K562 (cell line): ENCODE measurements around the gene FILIP1L. TPM values are rescaled to one million over a fixed set of nuclear protein-coding genes. Genes with fewer than 3 reads are reported as not detected.

ENCODE experiments used
- CREM ChIP-seq: IDR thresholded peaks from 2 replicates; pipeline ENCODE4 v1.6.1; 2014; ENCODE audit warnings: antibody characterized with exemption, low read depth
- KLF1 ChIP-seq: fragments of 450-650 bp; IDR thresholded peaks from 2 replicates; pipeline ENCODE4 v1.6.1; 2016; ENCODE audit warnings: missing genetic modification characterization, missing compliant biosample characterization
- LEF1 ChIP-seq: fragments of 450-650 bp; IDR thresholded peaks from 2 replicates; pipeline ENCODE4 v1.6.1; 2016; ENCODE audit warnings: mild to moderate bottlenecking
- MYC ChIP-seq, 2 experiments: fragments of 250-450 bp in 1 of 2; sonication (Bioruptor Pico) in 1 of 2; IDR thresholded peaks; 2 replicates each; pipeline versions ENCODE4 v1.5.1 to v1.6.1; 2012 to 2021; ENCODE audit warnings: low read depth in 2 of 2, borderline replicate concordance in 1 of 2, improper control_type of control experiment in 1 of 2, low read length in 1 of 2, mild to moderate bottlenecking in 1 of 2, moderate library complexity in 1 of 2
- NFRKB ChIP-seq: fragments of 450-650 bp; IDR thresholded peaks from 2 replicates; pipeline ENCODE4 v1.6.1; 2016; ENCODE audit warnings: low read depth
- TAF9B ChIP-seq: fragments of 450-650 bp; IDR thresholded peaks from 2 replicates; pipeline ENCODE4 v1.6.1; 2018; ENCODE audit warnings: mild to moderate bottlenecking; ENCODE audit not compliant: partially characterized antibody
- ZBTB12 ChIP-seq: fragments of 250-450 bp; sonication (Bioruptor Pico); IDR thresholded peaks from 2 replicates; pipeline ENCODE4 v1.4.0; 2020
- ZNF707 ChIP-seq: fragments of 250-450 bp; sonication (Bioruptor Pico); conservative IDR thresholded peaks from 2 replicates; pipeline ENCODE4 v1.8.0; 2022; ENCODE audit warnings: inconsistent platforms, mild to moderate bottlenecking, moderate library complexity
- polyA plus RNA-seq, 8 experiments: library from polyadenylated mRNA; depleted of rRNA in 4 of 8; stranded (reverse) in 5 of 8; unstranded in 3 of 8; fragments of >200 nt; fragmentation: Nextera tagmentation in 2 of 8; fragmentation: Illumina TruSeq in 1 of 8; extraction: Ambion mirVana in 2 of 8; extraction: Trizol in 1 of 8; gene quantifications; 2 replicates each; pipeline versions ENCODE4 v1.2.1 to v1.2.3, GENCODE V29; 2011 to 2014; ENCODE audit warnings: inconsistent platforms in 1 of 8, missing spikeins in 1 of 8
- total RNA-seq, 7 experiments: library from RNA; depleted of rRNA in 6 of 7; stranded (reverse); fragments of >200 nt in 6 of 7; fragmentation: Illumina TruSeq in 2 of 7; extraction: Trizol in 2 of 7; gene quantifications; 2 replicates each; pipeline versions ENCODE4 v1.2.1 to v1.2.3, GENCODE V29; 2011 to 2021; ENCODE audit warnings: low replicate concordance in 1 of 7
- TF ChIP-seq, protein P1 (sequence below): fragments of 450-650 bp; IDR thresholded peaks from 2 replicates; pipeline ENCODE4 v1.6.1; 2014; ENCODE audit warnings: low read depth, mild to moderate bottlenecking, moderate library complexity, borderline replicate concordance
- TF ChIP-seq, protein P2 (sequence below), 3 experiments: IDR thresholded peaks in 2 of 3; conservative IDR thresholded peaks in 1 of 3; 2 replicates each; pipeline ENCODE4 v1.5.1; 2011 to 2012; ENCODE audit warnings: low read length in 3 of 3, mild to moderate bottlenecking in 3 of 3, control low read depth in 2 of 3, improper control_type of control experiment in 1 of 3, inconsistent platforms in 1 of 3, low read depth in 1 of 3, mixed read lengths in 1 of 3, moderate library complexity in 1 of 3; ENCODE audit not compliant: insufficient read depth in 2 of 3
- TF ChIP-seq, protein P3 (sequence below): sonication (generic); formaldehyde crosslinking; IDR thresholded peaks from 2 replicates; pipeline ENCODE4 v1.8.0; 2022; ENCODE audit warnings: mild to moderate bottlenecking, missing genetic modification reagents
- TF ChIP-seq, protein P4 (sequence below), 2 experiments: fragments of 450-650 bp; IDR thresholded peaks; 2 replicates each; pipeline ENCODE4 v1.6.1; 2016
- TF ChIP-seq, protein P5 (sequence below): fragments of 450-650 bp; formaldehyde crosslinking; IDR thresholded peaks from 2 replicates; pipeline ENCODE4 v1.4.0; 2020; ENCODE audit warnings: mild to moderate bottlenecking

The FILIP1L gene
- total and polyA plus RNA-seq, 9 of the 15 experiments (the other 6 are each of a cell fraction or from before 2014, with no cell fraction given), result 0.50 to 2.1 (median 1.1) TPM

DNA sequence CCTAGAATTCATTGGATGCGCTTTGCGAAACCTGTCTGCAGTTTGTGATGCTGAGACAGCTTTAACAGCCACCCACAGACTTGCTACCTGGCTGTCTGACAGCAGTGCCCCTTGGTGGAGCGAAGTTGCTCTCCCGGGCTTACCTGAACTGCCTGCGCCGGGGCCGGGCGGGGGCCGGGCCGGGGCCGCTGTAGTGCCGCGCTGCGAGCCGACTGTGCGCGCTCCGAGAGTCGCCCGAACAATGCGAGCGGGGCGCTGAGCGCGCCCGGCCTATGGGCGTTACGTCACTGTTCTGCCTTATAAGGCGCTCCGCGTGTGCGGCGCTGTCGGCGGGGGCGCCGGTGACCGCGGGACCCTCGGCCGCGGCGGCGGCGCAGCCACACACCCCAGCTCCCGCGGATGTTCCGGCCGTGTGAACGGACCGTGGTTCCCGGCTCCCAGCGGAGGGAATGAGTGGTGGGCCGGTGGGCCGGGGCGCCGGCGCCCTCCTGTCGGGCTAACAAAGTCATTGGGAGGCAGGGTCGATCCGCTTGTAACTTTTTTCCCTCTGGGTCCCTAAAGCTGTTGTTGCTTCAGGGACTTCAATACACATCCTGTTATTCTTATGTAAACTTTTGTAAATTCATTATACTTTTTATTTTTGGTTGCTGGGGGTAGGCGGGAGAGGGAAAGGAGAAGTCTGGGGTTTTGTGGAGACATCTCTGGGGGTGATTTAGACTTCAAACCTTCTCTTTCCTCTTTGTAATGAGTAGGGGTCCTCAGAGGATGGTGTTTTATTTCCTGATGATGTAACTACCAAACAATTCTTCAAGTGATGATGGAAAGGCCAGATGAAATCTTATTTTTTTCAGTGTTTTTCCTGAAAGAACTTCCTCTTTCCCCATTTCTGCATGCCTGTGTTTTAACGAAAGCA, 238.1 kb downstream of the FILIP1L start (continued):
- no peak for TF ChIP-seq KLF1 (tag)
- 0 out of 2 replicates have a peak, but pooled peaks have one; percentile 43 for TF ChIP-seq ZBTB12 (CRISPR knock-in tag)
- peak; percentile 82 for TF ChIP-seq CREM
- no peak for TF ChIP-seq LEF1
- TF ChIP-seq, protein P1, sequence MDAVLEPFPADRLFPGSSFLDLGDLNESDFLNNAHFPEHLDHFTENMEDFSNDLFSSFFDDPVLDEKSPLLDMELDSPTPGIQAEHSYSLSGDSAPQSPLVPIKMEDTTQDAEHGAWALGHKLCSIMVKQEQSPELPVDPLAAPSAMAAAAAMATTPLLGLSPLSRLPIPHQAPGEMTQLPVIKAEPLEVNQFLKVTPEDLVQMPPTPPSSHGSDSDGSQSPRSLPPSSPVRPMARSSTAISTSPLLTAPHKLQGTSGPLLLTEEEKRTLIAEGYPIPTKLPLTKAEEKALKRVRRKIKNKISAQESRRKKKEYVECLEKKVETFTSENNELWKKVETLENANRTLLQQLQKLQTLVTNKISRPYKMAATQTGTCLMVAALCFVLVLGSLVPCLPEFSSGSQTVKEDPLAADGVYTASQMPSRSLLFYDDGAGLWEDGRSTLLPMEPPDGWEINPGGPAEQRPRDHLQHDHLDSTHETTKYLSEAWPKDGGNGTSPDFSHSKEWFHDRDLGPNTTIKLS, result 0 out of 2 replicates have a peak, but pooled peaks have one; percentile 25
- TF ChIP-seq MYC (IDR thresholded peaks at IDR 0.05; ENCODE audit: low read depth, low read length), result peak; percentile 81
- no peak for TF ChIP-seq MYC (CRISPR knock-in tag; IDR thresholded peaks at IDR 0.05; ENCODE audit: borderline replicate concordance, low read depth)
- no peak for TF ChIP-seq TAF9B
- TF ChIP-seq NFRKB, result no peak
- TF ChIP-seq, protein P2, sequence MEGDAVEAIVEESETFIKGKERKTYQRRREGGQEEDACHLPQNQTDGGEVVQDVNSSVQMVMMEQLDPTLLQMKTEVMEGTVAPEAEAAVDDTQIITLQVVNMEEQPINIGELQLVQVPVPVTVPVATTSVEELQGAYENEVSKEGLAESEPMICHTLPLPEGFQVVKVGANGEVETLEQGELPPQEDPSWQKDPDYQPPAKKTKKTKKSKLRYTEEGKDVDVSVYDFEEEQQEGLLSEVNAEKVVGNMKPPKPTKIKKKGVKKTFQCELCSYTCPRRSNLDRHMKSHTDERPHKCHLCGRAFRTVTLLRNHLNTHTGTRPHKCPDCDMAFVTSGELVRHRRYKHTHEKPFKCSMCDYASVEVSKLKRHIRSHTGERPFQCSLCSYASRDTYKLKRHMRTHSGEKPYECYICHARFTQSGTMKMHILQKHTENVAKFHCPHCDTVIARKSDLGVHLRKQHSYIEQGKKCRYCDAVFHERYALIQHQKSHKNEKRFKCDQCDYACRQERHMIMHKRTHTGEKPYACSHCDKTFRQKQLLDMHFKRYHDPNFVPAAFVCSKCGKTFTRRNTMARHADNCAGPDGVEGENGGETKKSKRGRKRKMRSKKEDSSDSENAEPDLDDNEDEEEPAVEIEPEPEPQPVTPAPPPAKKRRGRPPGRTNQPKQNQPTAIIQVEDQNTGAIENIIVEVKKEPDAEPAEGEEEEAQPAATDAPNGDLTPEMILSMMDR (IDR thresholded peaks at IDR 0.05 in 2 of 3, conservative IDR thresholded peaks at IDR 0.05 in 1 of 3; ENCODE audit: insufficient read depth in 2 of 3, low read depth in 1 of 3, low read length in 3 of 3), result 0 out of 6 replicates have a peak, but pooled peaks of 1 of the 3 experiments have one; percentile 7
- TF ChIP-seq, protein P3, sequence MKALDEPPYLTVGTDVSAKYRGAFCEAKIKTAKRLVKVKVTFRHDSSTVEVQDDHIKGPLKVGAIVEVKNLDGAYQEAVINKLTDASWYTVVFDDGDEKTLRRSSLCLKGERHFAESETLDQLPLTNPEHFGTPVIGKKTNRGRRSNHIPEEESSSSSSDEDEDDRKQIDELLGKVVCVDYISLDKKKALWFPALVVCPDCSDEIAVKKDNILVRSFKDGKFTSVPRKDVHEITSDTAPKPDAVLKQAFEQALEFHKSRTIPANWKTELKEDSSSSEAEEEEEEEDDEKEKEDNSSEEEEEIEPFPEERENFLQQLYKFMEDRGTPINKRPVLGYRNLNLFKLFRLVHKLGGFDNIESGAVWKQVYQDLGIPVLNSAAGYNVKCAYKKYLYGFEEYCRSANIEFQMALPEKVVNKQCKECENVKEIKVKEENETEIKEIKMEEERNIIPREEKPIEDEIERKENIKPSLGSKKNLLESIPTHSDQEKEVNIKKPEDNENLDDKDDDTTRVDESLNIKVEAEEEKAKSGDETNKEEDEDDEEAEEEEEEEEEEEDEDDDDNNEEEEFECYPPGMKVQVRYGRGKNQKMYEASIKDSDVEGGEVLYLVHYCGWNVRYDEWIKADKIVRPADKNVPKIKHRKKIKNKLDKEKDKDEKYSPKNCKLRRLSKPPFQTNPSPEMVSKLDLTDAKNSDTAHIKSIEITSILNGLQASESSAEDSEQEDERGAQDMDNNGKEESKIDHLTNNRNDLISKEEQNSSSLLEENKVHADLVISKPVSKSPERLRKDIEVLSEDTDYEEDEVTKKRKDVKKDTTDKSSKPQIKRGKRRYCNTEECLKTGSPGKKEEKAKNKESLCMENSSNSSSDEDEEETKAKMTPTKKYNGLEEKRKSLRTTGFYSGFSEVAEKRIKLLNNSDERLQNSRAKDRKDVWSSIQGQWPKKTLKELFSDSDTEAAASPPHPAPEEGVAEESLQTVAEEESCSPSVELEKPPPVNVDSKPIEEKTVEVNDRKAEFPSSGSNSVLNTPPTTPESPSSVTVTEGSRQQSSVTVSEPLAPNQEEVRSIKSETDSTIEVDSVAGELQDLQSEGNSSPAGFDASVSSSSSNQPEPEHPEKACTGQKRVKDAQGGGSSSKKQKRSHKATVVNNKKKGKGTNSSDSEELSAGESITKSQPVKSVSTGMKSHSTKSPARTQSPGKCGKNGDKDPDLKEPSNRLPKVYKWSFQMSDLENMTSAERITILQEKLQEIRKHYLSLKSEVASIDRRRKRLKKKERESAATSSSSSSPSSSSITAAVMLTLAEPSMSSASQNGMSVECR (CRISPR knock-in tag), result peak; percentile 47
- TF ChIP-seq, protein P4, sequence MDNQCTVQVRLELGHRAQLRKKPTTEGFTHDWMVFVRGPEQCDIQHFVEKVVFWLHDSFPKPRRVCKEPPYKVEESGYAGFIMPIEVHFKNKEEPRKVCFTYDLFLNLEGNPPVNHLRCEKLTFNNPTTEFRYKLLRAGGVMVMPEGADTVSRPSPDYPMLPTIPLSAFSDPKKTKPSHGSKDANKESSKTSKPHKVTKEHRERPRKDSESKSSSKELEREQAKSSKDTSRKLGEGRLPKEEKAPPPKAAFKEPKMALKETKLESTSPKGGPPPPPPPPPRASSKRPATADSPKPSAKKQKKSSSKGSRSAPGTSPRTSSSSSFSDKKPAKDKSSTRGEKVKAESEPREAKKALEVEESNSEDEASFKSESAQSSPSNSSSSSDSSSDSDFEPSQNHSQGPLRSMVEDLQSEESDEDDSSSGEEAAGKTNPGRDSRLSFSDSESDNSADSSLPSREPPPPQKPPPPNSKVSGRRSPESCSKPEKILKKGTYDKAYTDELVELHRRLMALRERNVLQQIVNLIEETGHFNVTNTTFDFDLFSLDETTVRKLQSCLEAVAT (IDR thresholded peaks at IDR 0.05), result 0 out of 4 replicates have a peak, but pooled peaks of 1 of the 2 experiments have one; percentile 9
- TF ChIP-seq, protein P5, sequence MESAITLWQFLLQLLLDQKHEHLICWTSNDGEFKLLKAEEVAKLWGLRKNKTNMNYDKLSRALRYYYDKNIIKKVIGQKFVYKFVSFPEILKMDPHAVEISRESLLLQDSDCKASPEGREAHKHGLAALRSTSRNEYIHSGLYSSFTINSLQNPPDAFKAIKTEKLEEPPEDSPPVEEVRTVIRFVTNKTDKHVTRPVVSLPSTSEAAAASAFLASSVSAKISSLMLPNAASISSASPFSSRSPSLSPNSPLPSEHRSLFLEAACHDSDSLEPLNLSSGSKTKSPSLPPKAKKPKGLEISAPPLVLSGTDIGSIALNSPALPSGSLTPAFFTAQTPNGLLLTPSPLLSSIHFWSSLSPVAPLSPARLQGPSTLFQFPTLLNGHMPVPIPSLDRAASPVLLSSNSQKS (CRISPR knock-in tag), result no peak
- no peak for TF ChIP-seq ZNF707 (CRISPR knock-in tag)
